DND-41 (cell line): Measurements from ENCODE around the gene TSSK2.

Experiments used
- ATAC-seq: fragments of 200-7000 bp; cut with Tn5 transposase; 3 replicates; pipeline ENCODE4 v1.9.1; 2021; ENCODE audit warnings: low read depth; ENCODE audit not compliant: insufficient read depth
- DNase-seq: peaks from one replicate; pipeline ENCODE4 v3.0.0-alpha.2; 2020
- H2AFZ ChIP-seq: 2 replicates; pipeline ENCODE4 v1.6.0; 2012; ENCODE audit warnings: low read depth, low read length
- H3K27ac ChIP-seq: 2 replicates; pipeline ENCODE4 v1.5.1; 2012; ENCODE audit warnings: low read length, inconsistent platforms
- H3K27me3 ChIP-seq: fragments of 200-600 bp; sonication (generic); 2 replicates; pipeline ENCODE4 v1.6.0; 2012; ENCODE audit warnings: low read length, mild to moderate bottlenecking, inconsistent platforms; ENCODE audit not compliant: insufficient read depth, poor library complexity
- H3K36me3 ChIP-seq: 2 replicates; pipeline ENCODE4 v1.5.1; 2012; ENCODE audit warnings: low read length, inconsistent platforms; ENCODE audit not compliant: insufficient read depth
- H3K4me1 ChIP-seq: 2 replicates; pipeline ENCODE4 v1.5.1; 2012; ENCODE audit warnings: mild to moderate bottlenecking, low read length; ENCODE audit not compliant: insufficient read depth
- H3K4me2 ChIP-seq: 2 replicates; pipeline ENCODE4 v1.6.0; 2012; ENCODE audit warnings: mild to moderate bottlenecking, moderate library complexity, low read length, inconsistent platforms; ENCODE audit not compliant: insufficient read depth
- H3K4me3 ChIP-seq, 2 experiments: fragments of 200-600 bp in 1 of 2; shearing (Covaris generic) in 1 of 2; 2 replicates each; pipeline ENCODE4 v1.5.1; 2012 to 2016; ENCODE audit warnings: inconsistent platforms in 2 of 2, low read length in 2 of 2, mild to moderate bottlenecking in 2 of 2, low read depth in 1 of 2, moderate library complexity in 1 of 2
- H3K79me2 ChIP-seq: 2 replicates; pipeline ENCODE4 v1.6.0; 2012; ENCODE audit warnings: low read length, inconsistent platforms; ENCODE audit not compliant: insufficient read depth
- H3K9ac ChIP-seq: 2 replicates; pipeline ENCODE4 v1.6.0; 2012; ENCODE audit warnings: low read depth, mild to moderate bottlenecking, inconsistent platforms, low read length, moderate library complexity
- H3K9me3 ChIP-seq: 2 replicates; pipeline ENCODE4 v1.5.1; 2012; ENCODE audit warnings: low read length, moderate library complexity, mild to moderate bottlenecking, inconsistent platforms; ENCODE audit not compliant: insufficient read depth, severe bottlenecking
- H4K20me1 ChIP-seq: 2 replicates; pipeline ENCODE4 v1.6.0; 2012; ENCODE audit warnings: low read length; ENCODE audit not compliant: insufficient read depth
- CTCF ChIP-seq: IDR thresholded peaks from 2 replicates; pipeline ENCODE4 v1.5.1; 2012; ENCODE audit warnings: borderline replicate concordance, low read length, moderate library complexity, mild to moderate bottlenecking; ENCODE audit not compliant: poor library complexity, severe bottlenecking; ENCODE audit errors: extremely low read depth
- EZH2 ChIP-seq: IDR thresholded peaks from 3 replicates; pipeline ENCODE4 v1.6.1; 2012; ENCODE audit warnings: borderline replicate concordance, low read depth, mild to moderate bottlenecking, moderate library complexity, low read length, inconsistent platforms; ENCODE audit not compliant: severe bottlenecking

Gene TSSK2

GRCh38 chr22:19090183-19090582 is 40.9 kb upstream of the TSSK2 start:
- Histone ChIP-seq H3K27ac (no peak overlapping the region), H3K36me3 (peaks cover 40% of the 10 kb centered on the region), H3K4me3 (no peak overlapping the region), H3K9me3 (no peaks in the 10 kb centered on the region), H3K4me1 (no peaks in the 10 kb centered on the region), H2AFZ (no peak overlapping the region), H3K4me2 (no peak overlapping the region), H3K79me2 (peaks cover 48% of the 10 kb centered on the region), H3K27me3 (no peaks in the 10 kb centered on the region), H4K20me1 (peaks cover 8% of the 10 kb centered on the region; the same call in 1 of the 2 replicates), H3K9ac (no peak overlapping the region)
- TF ChIP-seq EZH2, result no peak
- no peak for TF ChIP-seq CTCF
- ATAC-seq, result no peak
- no peak for DNase-seq

DNA sequence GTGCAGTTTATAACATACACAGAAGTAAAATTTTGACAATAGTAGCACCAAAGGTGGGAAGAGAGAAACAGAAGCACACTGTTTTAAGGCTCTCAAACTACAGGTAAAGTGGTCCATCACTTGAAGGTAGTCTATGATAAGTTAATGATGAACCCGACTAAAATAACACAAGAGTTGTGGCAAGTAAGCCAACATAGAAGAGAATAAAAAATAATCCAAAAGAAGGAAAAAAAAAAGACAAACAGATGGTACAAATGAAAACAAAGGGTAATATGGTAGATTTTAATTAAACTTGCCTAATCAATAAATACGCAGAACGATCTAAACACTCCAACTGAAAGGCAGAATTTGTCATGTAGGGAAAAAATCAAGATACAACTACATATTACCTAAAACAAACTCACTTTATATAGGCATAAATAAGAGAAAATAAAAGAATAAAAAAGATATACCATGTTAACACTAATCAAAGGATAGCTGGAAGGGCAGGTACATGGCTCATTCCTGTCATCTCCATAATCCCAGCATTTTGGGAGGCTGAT is 40.5 kb upstream of the TSSK2 start:
- H3K9ac ChIP-seq, result no peak overlapping the region
- no peak for DNase-seq
- peaks cover 35% of the 10 kb centered on the region for H3K36me3 ChIP-seq
- H3K4me2 ChIP-seq, result no peak overlapping the region
- no peaks in the 10 kb centered on the region for H3K9me3 ChIP-seq
- ATAC-seq, result no peak
- no peaks in the 10 kb centered on the region for H3K27me3 ChIP-seq
- H3K79me2 ChIP-seq, result peaks cover 50% of the 10 kb centered on the region
- H2AFZ ChIP-seq, result no peak overlapping the region
- H3K4me1 ChIP-seq, result no peaks in the 10 kb centered on the region
- H3K27ac ChIP-seq, result no peak overlapping the region
- TF ChIP-seq CTCF (no peak), EZH2 (no peak)
- H4K20me1 ChIP-seq, result peaks cover 8% of the 10 kb centered on the region; the same call in 1 of the 2 replicates
- no peak overlapping the region for H3K4me3 ChIP-seq

DNA sequence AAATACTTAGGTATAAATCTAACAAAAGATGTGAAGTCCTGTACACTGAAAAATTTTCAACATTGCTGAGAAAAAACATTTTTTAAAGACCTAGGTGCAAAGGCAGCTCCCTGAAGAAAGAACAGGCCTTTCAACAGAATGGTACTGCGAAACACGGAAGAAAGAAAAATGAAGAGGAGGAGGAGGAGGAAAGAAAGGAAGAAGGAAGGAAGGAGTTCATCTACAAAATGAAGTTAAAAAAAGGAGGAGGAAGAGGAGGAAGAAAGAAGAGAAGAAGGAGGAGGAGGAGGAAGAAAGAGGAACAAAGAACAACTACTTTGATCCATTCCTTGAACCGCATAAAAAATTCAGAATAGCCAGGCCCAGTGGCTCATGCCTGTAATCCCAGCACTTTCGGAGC is 38.4 kb upstream of the TSSK2 start:
- H3K27ac ChIP-seq, result no peak overlapping the region
- H3K9me3 ChIP-seq, result no peaks in the 10 kb centered on the region
- H3K4me3 ChIP-seq, result no peak overlapping the region
- no peaks in the 10 kb centered on the region for H3K4me1 ChIP-seq
- TF ChIP-seq CTCF (no peak), EZH2 (no peak)
- H3K4me2 ChIP-seq, result no peak overlapping the region
- H3K27me3 ChIP-seq, result no peaks in the 10 kb centered on the region
- no peak overlapping the region for H3K9ac ChIP-seq
- no peak overlapping the region for H2AFZ ChIP-seq
- H3K36me3 ChIP-seq, result peaks cover 28% of the 10 kb centered on the region
- ATAC-seq, result no peak
- peaks cover 64% of the 10 kb centered on the region for H3K79me2 ChIP-seq
- H4K20me1 ChIP-seq, result peaks cover 7% of the 10 kb centered on the region
- DNase-seq, result no peak
